NCI-H146 treated with DMSO at 0.1 percent for 48 hours (cell line): ENCODE data around the gene MACROH2A2.
"Not testable (repeated sequence)": the region's sequence is repeated elsewhere in the genome, so short reads cannot be mapped to it uniquely, and the experiment has no call there.

Source experiments
- DNase-seq: peaks from one replicate; lab custom pipeline; 2025; ENCODE audit not compliant: unreplicated experiment; lab: John Stamatoyannopoulos, UW

The MACROH2A2 gene

GRCh38 chr10:70097459-70097858 lies 44.8 kb downstream of the MACROH2A2 start:
- no peak for DNase-seq

DNA sequence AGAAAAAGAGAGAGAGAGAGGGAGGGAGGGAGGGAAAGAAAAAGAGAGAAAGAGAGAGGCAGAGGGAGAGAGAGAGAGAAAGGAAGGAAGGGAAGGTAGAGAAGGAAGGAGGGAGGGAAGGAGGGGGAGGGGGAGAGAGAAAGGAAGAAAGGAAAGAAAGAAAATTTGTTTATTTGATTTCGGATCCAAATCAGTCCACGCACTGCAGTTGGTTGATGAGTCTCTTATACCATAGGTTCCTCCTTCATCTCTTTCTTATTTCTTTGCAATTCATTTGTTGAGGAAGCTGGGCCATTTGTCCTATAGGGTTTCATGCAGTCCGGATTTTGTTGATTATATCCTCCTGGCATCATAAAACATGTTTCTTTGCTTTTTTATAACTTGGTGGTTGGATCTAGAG lies 45.6 kb downstream of the MACROH2A2 start:
- no peak for DNase-seq

DNA sequence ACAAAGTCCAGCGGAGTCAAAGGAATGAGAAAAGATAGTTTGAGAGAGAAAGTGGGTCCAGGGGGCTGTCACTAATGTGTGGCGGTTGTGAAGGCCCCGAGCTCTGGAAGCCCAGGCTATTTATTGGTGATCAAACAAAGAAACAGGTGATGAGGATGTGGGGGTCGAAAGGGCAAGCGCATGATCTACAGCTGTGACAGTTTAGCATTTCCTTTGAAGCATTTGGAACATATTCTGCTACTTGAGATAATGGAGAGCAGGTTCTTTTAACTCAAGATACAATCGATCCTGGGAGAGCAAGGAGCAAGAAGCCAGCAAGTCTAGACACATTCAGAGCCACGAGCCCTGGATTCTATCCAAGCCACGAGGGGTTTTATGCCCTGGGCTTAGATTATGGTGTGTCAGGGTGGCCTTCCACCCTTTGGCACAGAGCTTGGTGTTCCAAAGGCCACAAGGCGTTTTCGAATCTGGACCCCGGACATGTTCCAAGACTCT lies 48.5 kb downstream of the MACROH2A2 start:
- not testable (repeated sequence) for DNase-seq

GRCh38 chr10:70101668-70102067 lies 49.0 kb downstream of the MACROH2A2 start:
- DNase-seq: no peak

- DNase-seq: peak; percentile 33
Measured at GRCh38 chr10:70106958-70107791, 54.5 kb downstream of the MACROH2A2 start.

GRCh38 chr10:70109064-70109729 lies 56.6 kb downstream of the MACROH2A2 start:
- DNase-seq: no peak

DNA sequence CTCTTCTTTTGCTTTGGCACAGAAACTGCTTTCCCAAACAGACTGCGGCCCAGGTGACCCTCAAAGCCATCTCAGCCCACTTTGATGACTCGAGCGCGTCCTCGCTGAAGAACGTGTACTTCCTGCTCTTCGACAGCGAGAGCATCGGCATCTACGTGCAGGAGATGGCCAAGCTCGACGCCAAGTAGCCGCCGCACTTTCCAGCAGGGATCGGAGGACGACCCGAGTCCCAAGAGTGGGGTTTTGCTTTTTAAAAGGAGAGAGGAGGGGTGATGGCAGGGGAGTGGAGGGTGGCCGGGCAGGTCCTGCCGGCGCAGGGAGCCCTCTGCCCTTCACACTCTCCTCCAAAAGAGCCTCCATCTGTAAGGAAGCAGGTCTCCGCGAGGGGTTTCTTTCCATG lies 58.9 kb downstream of the MACROH2A2 start:
- DNase-seq: no peak

DNA sequence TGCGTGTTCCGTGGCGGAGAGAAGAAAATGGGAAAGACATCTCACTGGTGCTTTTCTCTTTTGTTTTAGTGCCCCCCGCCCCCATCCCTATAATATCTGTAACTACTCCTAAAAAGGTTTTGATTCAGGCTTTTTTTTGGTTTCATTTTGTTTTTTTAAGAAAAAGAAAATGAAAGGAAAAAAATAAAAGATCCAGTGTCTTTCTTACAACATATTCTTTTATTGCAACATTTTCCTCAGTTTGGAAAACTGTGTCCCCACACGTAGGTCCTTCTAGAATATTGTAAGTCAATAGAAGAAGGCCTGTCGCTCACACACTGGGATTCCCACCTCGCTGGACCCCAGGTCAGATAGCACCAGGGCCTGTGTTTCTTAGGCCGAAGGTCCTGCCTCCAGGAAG lies 59.4 kb downstream of the MACROH2A2 start:
- DNase-seq: no peak

DNA sequence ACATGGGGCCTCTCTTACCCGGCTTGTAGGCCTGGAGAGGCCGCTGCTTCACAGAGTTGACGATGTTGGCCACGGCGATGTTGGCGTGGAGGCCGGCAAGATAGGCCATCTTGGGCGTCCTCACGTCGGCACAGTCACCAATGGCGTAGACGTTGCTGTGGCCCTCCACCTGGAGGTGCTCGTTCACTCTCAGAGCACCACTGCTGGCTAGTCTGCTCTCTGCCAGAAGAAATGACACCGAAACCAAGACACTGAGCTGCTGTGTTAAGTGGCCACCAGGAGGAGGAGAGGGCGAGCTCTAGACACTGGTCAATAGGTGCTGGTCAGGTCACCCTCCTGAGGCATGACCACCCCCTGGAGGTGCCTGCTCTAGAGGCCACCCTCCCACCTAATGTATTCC lies 62.3 kb downstream of the MACROH2A2 start:
- DNase-seq: no peak

DNA sequence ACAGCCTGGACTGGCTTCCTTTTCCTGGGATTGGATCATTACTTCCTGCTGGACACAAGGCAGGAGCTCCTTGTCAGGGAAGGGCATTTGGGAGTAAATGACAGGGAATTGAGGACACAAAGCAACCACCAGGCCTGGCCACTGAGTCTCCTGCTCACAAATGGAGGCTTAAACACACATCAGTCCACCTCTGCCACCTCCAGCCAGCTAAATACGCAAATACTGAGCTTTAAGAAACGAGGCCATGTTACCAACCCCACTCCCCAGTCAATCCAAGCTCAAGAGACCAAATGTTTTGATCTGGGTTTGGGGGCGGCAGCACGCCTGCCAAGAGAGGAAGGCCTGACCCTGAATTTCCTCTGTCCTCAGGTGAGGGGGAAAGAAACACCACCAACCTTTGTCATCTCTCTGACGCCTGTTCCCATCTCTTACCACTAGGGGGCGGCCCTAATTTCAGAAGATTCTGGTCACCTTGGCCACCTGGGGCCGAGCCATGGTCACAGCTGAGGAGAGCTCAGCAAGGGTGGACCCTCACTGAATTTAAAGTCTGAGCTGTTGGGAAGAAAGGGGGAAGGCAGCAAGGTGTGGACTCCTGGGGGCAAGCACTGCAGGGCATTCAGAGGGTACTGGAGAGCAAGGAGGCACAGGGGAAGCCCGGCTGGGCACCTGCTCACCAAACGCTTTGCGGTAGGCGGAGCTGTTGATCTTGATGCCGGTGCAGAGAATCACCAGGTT lies 63.5 kb downstream of the MACROH2A2 start:
- DNase-seq: peak; percentile 27

- DNase-seq: no peak
Measured at GRCh38 chr10:70117646-70118045, 65.0 kb downstream of the MACROH2A2 start.

GRCh38 chr10:70118196-70118595 lies 65.5 kb downstream of the MACROH2A2 start:
- no peak for DNase-seq

DNA sequence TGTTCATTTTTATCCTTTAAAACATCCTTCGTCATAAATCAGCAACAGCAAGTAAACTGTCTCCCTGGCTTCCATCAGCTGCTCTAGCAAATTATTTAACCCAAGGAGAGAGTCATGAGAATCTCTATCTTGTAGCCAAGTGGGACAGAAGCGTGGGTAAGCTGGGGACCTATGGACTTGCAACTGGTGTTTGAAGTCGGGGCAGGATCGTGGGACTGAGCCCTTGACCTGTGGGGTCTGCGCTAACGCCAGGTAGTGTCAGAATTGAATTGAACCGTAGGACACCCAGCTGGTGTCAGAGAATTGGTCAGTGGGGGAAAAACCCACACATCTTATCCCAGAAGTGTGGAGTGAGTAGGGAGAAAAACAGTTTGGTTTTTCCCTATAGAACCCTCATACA lies 66.6 kb downstream of the MACROH2A2 start:
- no peak for DNase-seq

GRCh38 chr10:70119623-70120022 lies 67.0 kb downstream of the MACROH2A2 start:
- no peak for DNase-seq

GRCh38 chr10:70120417-70120816 lies 67.8 kb downstream of the MACROH2A2 start:
- no peak for DNase-seq

DNA sequence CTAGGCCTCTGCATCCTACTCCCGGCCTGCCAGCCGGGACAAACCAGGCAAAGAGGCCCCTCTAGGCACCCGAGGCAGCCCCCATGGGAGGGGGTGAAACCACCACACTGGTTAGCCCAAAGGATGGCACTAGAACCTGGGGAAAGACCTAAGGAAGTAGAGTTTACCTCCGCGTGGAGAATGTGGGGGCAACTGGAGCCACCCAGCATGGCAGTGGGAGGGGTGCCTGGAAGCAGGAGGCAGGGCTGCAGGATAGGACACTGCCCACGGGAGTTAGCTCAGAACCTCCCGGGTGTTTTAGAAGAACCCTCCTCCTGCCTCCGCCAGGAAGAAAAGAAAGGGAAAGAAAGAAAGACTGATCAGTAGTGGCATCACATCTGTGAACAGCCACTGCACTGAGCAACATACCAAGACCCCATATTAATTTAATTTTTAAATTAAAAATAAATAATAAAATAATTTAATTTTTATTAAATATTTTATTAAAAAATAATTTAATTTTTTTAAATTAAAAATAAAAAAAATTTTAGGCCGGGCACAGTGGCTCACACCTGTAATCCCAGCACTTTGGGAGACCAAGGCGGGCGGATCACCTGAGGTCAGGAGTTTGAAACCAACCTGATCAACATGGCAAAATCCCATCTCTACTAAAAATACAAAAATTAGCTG lies 68.8 kb downstream of the MACROH2A2 start:
- DNase-seq: no peak

DNA sequence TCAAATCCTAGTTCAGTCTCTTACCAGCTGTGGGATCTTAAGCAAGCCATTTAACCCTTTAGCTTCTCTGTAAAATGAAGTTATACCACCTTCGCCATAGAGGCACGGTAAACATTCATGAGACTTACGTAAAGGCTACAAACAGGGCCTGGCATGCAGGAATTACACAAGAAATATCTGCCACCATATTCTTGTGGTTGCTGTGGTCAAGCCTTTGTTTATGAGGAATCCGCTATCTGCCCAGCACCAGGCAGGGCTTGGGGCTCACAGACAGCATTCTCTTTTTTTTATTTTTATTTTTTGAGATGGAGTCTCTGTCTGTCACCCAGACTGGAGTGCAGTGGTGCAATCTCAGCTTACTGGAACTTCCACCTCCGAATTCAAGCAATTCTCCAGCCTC lies 70.1 kb downstream of the MACROH2A2 start:
- DNase-seq: no peak

GRCh38 chr10:70123166-70123565 lies 70.5 kb downstream of the MACROH2A2 start:
- not testable (repeated sequence) for DNase-seq

- no peak for DNase-seq
Measured at GRCh38 chr10:70123817-70124216, 71.2 kb downstream of the MACROH2A2 start.

GRCh38 chr10:70124415-70124814 lies 71.8 kb downstream of the MACROH2A2 start:
- no peak for DNase-seq

DNA sequence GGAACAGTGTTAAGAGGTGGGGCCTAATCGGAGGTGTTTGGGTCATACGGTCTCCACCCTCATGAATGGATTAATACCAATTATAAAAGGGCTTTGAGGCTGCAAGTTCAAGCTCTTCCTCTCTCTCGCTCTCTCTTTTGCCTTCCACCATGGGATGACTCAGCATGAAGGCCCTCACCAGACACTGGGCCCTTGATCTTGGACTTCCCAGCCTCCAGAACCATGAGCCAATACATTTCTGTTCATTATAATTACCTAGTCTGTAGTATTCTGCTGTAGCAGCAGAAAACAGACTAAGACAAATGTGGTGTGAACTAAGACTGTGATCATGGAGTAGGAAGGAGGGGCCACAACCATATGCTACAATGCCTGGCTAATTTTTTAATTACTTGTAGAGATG lies 72.3 kb downstream of the MACROH2A2 start:
- DNase-seq: no peak
